Right lobe of liver (tissue), 6 donors: ENCODE measurements around the gene IRF4. TPM values are rescaled to one million over a fixed set of nuclear protein-coding genes. Genes with fewer than 3 reads are reported as not detected.

Experiments used
- ATAC-seq, 4 donors: fragments of 200-7000 bp; cut with Tn5 transposase; one replicate each; pipeline ENCODE4 v1.9.1; 2020; ENCODE audit warnings: mild to moderate bottlenecking in 4 of 4, moderate library complexity in 4 of 4
- DNase-seq, 3 donors: peaks; one replicate each; pipeline ENCODE4 v3.0.0-alpha.2; 2020
- H3K27ac ChIP-seq, 3 donors: fragments of 200-600 bp; one replicate each; pipeline ENCODE4 v1.8.0; 2022
- H3K27me3 ChIP-seq, 2 donors: fragments of 200-600 bp; one replicate each; pipeline ENCODE4 v1.8.0; 2022
- H3K36me3 ChIP-seq, 4 donors: fragments of 200-600 bp; sonication (generic) in 1 of 4; one replicate each; pipeline versions ENCODE4 v1.5.1 to v1.8.0; 2017 to 2022; ENCODE audit warnings: control low read depth in 1 of 4
- H3K4me1 ChIP-seq, 4 donors: fragments of 200-600 bp; sonication (generic) in 1 of 4; one replicate each; pipeline versions ENCODE4 v1.5.1 to v1.8.0; 2017 to 2022; ENCODE audit warnings: control low read depth in 1 of 4
- H3K4me3 ChIP-seq, 3 donors: fragments of 200-600 bp; one replicate each; pipeline ENCODE4 v1.8.0; 2022
- H3K9me3 ChIP-seq, 4 donors: fragments of 200-600 bp; sonication (generic) in 1 of 4; one replicate each; pipeline versions ENCODE4 v1.5.1 to v1.8.0; 2017 to 2022; ENCODE audit warnings: control low read depth in 1 of 4
- CTCF ChIP-seq, 4 donors: fragments of 200-600 bp in 3 of 4; fragments of 450-650 bp in 1 of 4; IDR thresholded peaks; one replicate each; pipeline versions ENCODE4 v1.5.1 to v1.8.0; 2016 to 2022; ENCODE audit warnings: antibody characterized with exemption in 4 of 4, mild to moderate bottlenecking in 2 of 4
- POLR2A ChIP-seq: fragments of 450-650 bp; IDR thresholded peaks from one replicate; pipeline ENCODE4 v1.6.1; 2017; ENCODE audit warnings: antibody characterized with exemption, mild to moderate bottlenecking
- WGBS: methylation state at CpG from one replicate; pipeline ENCODE4 v1.1.6; 2018; ENCODE audit warnings: low coverage, low lambda C conversion rate; ENCODE audit not compliant: insufficient coverage; ENCODE audit errors: missing lambda C conversion rate; 5-methylcytosine and 5-hydroxymethylcytosine counted together
- intact Hi-C, 2 donors: fragments of 100-400 bp; cut with DNase I; formaldehyde crosslinking; loops; one replicate each; pipeline versions ENCODE4 v1.11.2 to v1.14.1; 2022
- total RNA-seq, 6 experiments: library from RNA; depleted of rRNA in 2 of 6; stranded (reverse); fragments of >200 nt in 2 of 6; fragmentation: NEBNext Ultra II Directional in 3 of 6; extraction: Animal tissue kit (Norgen Biotek cat#: 25700) in 3 of 6; gene quantifications; one replicate each; pipeline versions ENCODE4 v1.1.0 to v1.2.4, GENCODE V29; 2016 to 2023
- donor health status: DM: no; HTN: yes; CAD: no.
- donor health status: DM: no; HTN: no; CAD: no.
- donor health status: DM: no; HTN: no; CAD: no.
- donor health status: DM: no; HTN: yes; CAD: no.
- donor health status: DM: no; HTN: yes; CAD: no.

Gene IRF4
- total RNA-seq, 6 experiments from 2014 or later = 0.24 to 5.0 (median 1.6) TPM

GRCh38 chr6:397056-397455 lies 5.5 kb downstream of the IRF4 start:
- peaks cover 10 to 19% of the 10 kb centered on the region in 2 donors for H3K27me3 ChIP-seq

GRCh38 chr6:397604-398003 lies 6.1 kb downstream of the IRF4 start:
- H3K27ac ChIP-seq = no peak overlapping the region
- ATAC-seq = no peak
- intact Hi-C loops = no loop called here
- H3K9me3 ChIP-seq = no peaks in the 10 kb centered on the region
- H3K36me3 ChIP-seq = no peaks in the 10 kb centered on the region
- no peak for DNase-seq
- H3K4me3 ChIP-seq = no peak overlapping the region
- TF ChIP-seq CTCF (IDR thresholded peaks at IDR 0.05) = no peak
- no peak for TF ChIP-seq POLR2A
- H3K4me1 ChIP-seq = peaks cover 0 to 5% (median 2%) of the 10 kb centered on the region in 4 donors
- H3K27me3 ChIP-seq = peaks cover 7 to 14% of the 10 kb centered on the region in 2 donors
- 48% methylated on average over 4 of the region's 5 CpGs for WGBS

More at GRCh38 chr6:397056-397455, 5.5 kb downstream of the IRF4 start:
- Histone ChIP-seq H3K4me3 (no peak overlapping the region), H3K9me3 (no peaks in the 10 kb centered on the region), H3K4me1 (peaks cover 0 to 10% (median 5%) of the 10 kb centered on the region in 4 donors), H3K27ac (no peak overlapping the region), H3K36me3 (no peaks in the 10 kb centered on the region)
- DNase-seq = no peak
- no peak for ATAC-seq
- 72% methylated on average over 12 of the region's 13 CpGs for WGBS
- intact Hi-C loops = no loop called here
- TF ChIP-seq CTCF (IDR thresholded peaks at IDR 0.05) (no peak), POLR2A (no peak)

- intact Hi-C loops = no loop called here
- DNase-seq = no peak
- peaks cover 7 to 9% of the 10 kb centered on the region in 2 donors for H3K27me3 ChIP-seq
- H3K36me3 ChIP-seq = no peaks in the 10 kb centered on the region
- H3K4me1 ChIP-seq = peaks cover 0 to under 1% (median 0%) of the 10 kb centered on the region in 4 donors
- no peak overlapping the region for H3K27ac ChIP-seq
- ATAC-seq = no peak
- H3K4me3 ChIP-seq = no peak overlapping the region
- no peak for TF ChIP-seq POLR2A
- TF ChIP-seq CTCF (IDR thresholded peaks at IDR 0.05) = no peak
- H3K9me3 ChIP-seq = no peaks in the 10 kb centered on the region
- 50% methylated on average over 1 of the region's 2 CpGs for WGBS
These were observed 6.5 kb downstream of the IRF4 start for GRCh38 chr6:398065-398464.

- no peak overlapping the region for H3K27ac ChIP-seq
- no peak overlapping the region for H3K4me3 ChIP-seq
- 80% methylated on average over 1 of the region's 13 CpGs for WGBS
- H3K36me3 ChIP-seq = no peaks in the 10 kb centered on the region
- no peak for TF ChIP-seq CTCF (IDR thresholded peaks at IDR 0.05)
- no peak for TF ChIP-seq POLR2A
- DNase-seq = no peak
- intact Hi-C loops = no loop called here
- no peaks in the 10 kb centered on the region for H3K4me1 ChIP-seq
- no peak for ATAC-seq
- no peaks in the 10 kb centered on the region for H3K9me3 ChIP-seq
- H3K27me3 ChIP-seq = peaks cover 7 to 9% of the 10 kb centered on the region in 2 donors
These were observed 7.1 kb downstream of the IRF4 start for GRCh38 chr6:398558-399078.
